Stomach (tissue), 4 donors: ENCODE data around the gene CEP78.

ENCODE experiments used
- CTCF ChIP-seq, 7 experiments: fragments of 450-650 bp in 4 of 7; fragments of 200-600 bp in 3 of 7; sonication (generic) in 3 of 7; IDR thresholded peaks; one replicate each; pipeline ENCODE4 v1.5.1; 2016 to 2019; ENCODE audit warnings: antibody characterized with exemption in 7 of 7, control low read depth in 2 of 7, mild to moderate bottlenecking in 1 of 7
- EP300 ChIP-seq: sonication (generic); formaldehyde crosslinking; IDR thresholded peaks from one replicate; pipeline ENCODE4 v1.6.1; 2017; ENCODE audit warnings: antibody characterized with exemption
- POLR2A ChIP-seq, 4 donors: fragments of 450-650 bp; IDR thresholded peaks; one replicate each; pipeline ENCODE4 v1.6.1; 2016; ENCODE audit warnings: antibody characterized with exemption in 4 of 4, control low read depth in 2 of 4, mild to moderate bottlenecking in 1 of 4, moderate library complexity in 1 of 4
- POLR2AphosphoS5 ChIP-seq, 3 donors: sonication (generic); formaldehyde crosslinking; IDR thresholded peaks; one replicate each; pipeline ENCODE4 v1.6.1; 2016; ENCODE audit warnings: antibody characterized with exemption in 3 of 3

DNA sequence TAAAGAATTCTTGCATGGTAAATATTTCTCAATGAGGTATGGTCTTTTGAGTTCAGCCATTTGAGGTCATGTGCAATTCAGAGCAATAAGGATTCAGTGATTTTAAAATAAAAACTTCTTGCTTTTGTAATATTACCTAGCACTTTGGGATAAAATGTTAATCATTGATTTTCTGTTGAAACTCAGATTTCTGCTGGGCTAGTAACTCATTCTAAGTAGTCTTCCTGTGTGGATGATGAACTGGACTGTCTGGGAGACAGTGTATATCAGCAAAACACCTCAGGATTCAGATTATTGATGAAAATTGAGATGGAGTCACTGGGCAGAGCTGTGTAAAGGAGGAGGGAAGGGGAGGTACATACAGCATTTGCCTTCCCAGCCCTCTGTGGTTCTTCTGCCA lies 50.2 kb downstream of the CEP78 start:
- TF ChIP-seq CTCF (IDR thresholded peaks at IDR 0.05) = no peak
- no peak for TF ChIP-seq POLR2A (IDR thresholded peaks at IDR 0.05)
- TF ChIP-seq EP300 = no peak
- no peak for TF ChIP-seq POLR2AphosphoS5 (IDR thresholded peaks at IDR 0.05)
